HG02840 (cell line): ENCODE results near the gene CPD.
"Not testable (repeated sequence)": the region's sequence is repeated elsewhere in the genome, so short reads cannot be mapped to it uniquely, and the experiment has no call there.

ENCODE experiments used
- ATAC-seq: cut with Tn5 transposase; IDR thresholded peaks from one replicate; pipeline ENCODE4 v1.9.1; 2021; ENCODE audit warnings: mild to moderate bottlenecking, moderate library complexity, moderate number of reproducible peaks; ENCODE audit not compliant: unreplicated experiment, low FRiP score

CPD gene

GRCh38 chr17:30381340-30381659, 2.6 kb downstream of the CPD start:
- ATAC-seq: no peak

- ATAC-seq: no peak
Observed at GRCh38 chr17:30382345-30382744, 3.6 kb downstream of the CPD start.

GRCh38 chr17:30388321-30389179, 9.8 kb downstream of the CPD start:
- no peak for ATAC-seq

- ATAC-seq: no peak
Observed at GRCh38 chr17:30389756-30390300, 11.1 kb downstream of the CPD start.

GRCh38 chr17:30391534-30391933, 12.8 kb downstream of the CPD start:
- no peak for ATAC-seq

- no peak for ATAC-seq
Observed at GRCh38 chr17:30393491-30393890, 14.8 kb downstream of the CPD start.

GRCh38 chr17:30393911-30394867, 15.5 kb downstream of the CPD start:
- ATAC-seq: no peak

GRCh38 chr17:30395398-30396022, 16.8 kb downstream of the CPD start:
- ATAC-seq: no peak

- ATAC-seq: no peak
Observed at GRCh38 chr17:30396129-30396528, 17.4 kb downstream of the CPD start.

GRCh38 chr17:30396612-30397011, 17.9 kb downstream of the CPD start:
- no peak for ATAC-seq

GRCh38 chr17:30398328-30399041, 19.8 kb downstream of the CPD start:
- ATAC-seq: no peak

GRCh38 chr17:30401097-30401496, 22.4 kb downstream of the CPD start:
- no peak for ATAC-seq

- no peak for ATAC-seq
Observed at GRCh38 chr17:30405161-30405560, 26.4 kb downstream of the CPD start.

GRCh38 chr17:30410627-30411026, 31.9 kb downstream of the CPD start:
- ATAC-seq: not testable (repeated sequence)

GRCh38 chr17:30412008-30412496, 33.3 kb downstream of the CPD start:
- ATAC-seq: not testable (repeated sequence)

GRCh38 chr17:30413109-30413508, 34.4 kb downstream of the CPD start:
- ATAC-seq: no peak

- ATAC-seq: no peak
Observed at GRCh38 chr17:30414486-30414885, 35.8 kb downstream of the CPD start.

- no peak for ATAC-seq
Observed at GRCh38 chr17:30415491-30415890, 36.8 kb downstream of the CPD start.

- not testable (repeated sequence) for ATAC-seq
Observed at GRCh38 chr17:30418070-30418469, 39.3 kb downstream of the CPD start.

GRCh38 chr17:30421592-30421991, 42.9 kb downstream of the CPD start:
- no peak for ATAC-seq
